Vagina (tissue), 2 donors: ENCODE data around the gene SDK2.

Experiments used
- CTCF ChIP-seq, 3 experiments: fragments of 450-650 bp in 2 of 3; fragments of 200-600 bp in 1 of 3; sonication (generic) in 1 of 3; IDR thresholded peaks; one replicate each; pipeline ENCODE4 v1.5.1; 2017 to 2019; ENCODE audit warnings: antibody characterized with exemption in 3 of 3, mild to moderate bottlenecking in 2 of 3, moderate library complexity in 2 of 3
- POLR2A ChIP-seq, 2 donors: fragments of 450-650 bp; IDR thresholded peaks; one replicate each; pipeline ENCODE4 v1.6.1; 2017; ENCODE audit warnings: antibody characterized with exemption in 2 of 2, mild to moderate bottlenecking in 2 of 2, moderate library complexity in 2 of 2
- POLR2AphosphoS5 ChIP-seq, 2 donors: sonication (generic); formaldehyde crosslinking; IDR thresholded peaks; one replicate each; pipeline ENCODE4 v1.9.0; 2017; ENCODE audit warnings: antibody characterized with exemption in 2 of 2, mild to moderate bottlenecking in 2 of 2, low read depth in 1 of 2; ENCODE audit not compliant: insufficient read depth in 1 of 2

GRCh38 chr17:73635101-73635817, 9.0 kb downstream of the SDK2 start:
- TF ChIP-seq CTCF (IDR thresholded peaks at IDR 0.05) (no peak), POLR2A (IDR thresholded peaks at IDR 0.05) (no peak), POLR2AphosphoS5 (IDR thresholded peaks at IDR 0.05; ENCODE audit: insufficient read depth in 1 of 2, low read depth in 1 of 2) (no peak)
